Mucosa of descending colon (tissue), 3 donors: ENCODE results near the gene RIPOR2. TPM values are rescaled to one million over a fixed set of nuclear protein-coding genes. Genes with fewer than 3 reads are reported as not detected.

Experiments
- ATAC-seq: fragments of 200-7000 bp; cut with Tn5 transposase; one replicate; pipeline ENCODE4 v1.9.1; 2020; ENCODE audit warnings: mild to moderate bottlenecking, moderate library complexity
- DNase-seq, 3 donors: peaks; one replicate each; pipeline ENCODE4 v3.0.0-alpha.2; 2020
- H3K36me3 ChIP-seq: fragments of 200-600 bp; one replicate; pipeline ENCODE4 v1.8.0; 2021; ENCODE audit warnings: low read depth, mild to moderate bottlenecking
- H3K4me1 ChIP-seq: fragments of 200-600 bp; one replicate; pipeline ENCODE4 v1.8.0; 2021; ENCODE audit warnings: low read depth, mild to moderate bottlenecking
- H3K4me3 ChIP-seq: fragments of 200-600 bp; one replicate; pipeline ENCODE4 v1.8.0; 2021; ENCODE audit warnings: mild to moderate bottlenecking
- H3K9me3 ChIP-seq: fragments of 200-600 bp; one replicate; pipeline ENCODE4 v1.8.0; 2021; ENCODE audit warnings: mild to moderate bottlenecking
- intact Hi-C, 2 donors: fragments of 100-400 bp; cut with DNase I in 1 of 2; cut with micrococcal nuclease in 1 of 2; formaldehyde crosslinking; loops; one replicate each; pipeline versions ENCODE4 v1.11.0 to v1.11.1; 2022; cut with DNase I, micrococcal nuclease
- total RNA-seq, 3 donors: library from RNA; stranded (reverse); fragmentation: NEBNext Ultra II Directional in 2 of 3; extraction: Animal tissue kit (Norgen Biotek cat#: 25700) in 2 of 3; gene quantifications; one replicate each; pipeline versions ENCODE4 v1.2.1 to v1.2.4, GENCODE V29; 2021 to 2023
- TF ChIP-seq, protein P1 (sequence below): fragments of 200-600 bp; IDR thresholded peaks from one replicate; pipeline ENCODE4 v1.8.0; 2022; ENCODE audit warnings: antibody characterized with exemption, mild to moderate bottlenecking
- donor health status: DM: no; HTN: no; CAD: no; lungs with moderate emphysema.
- donor health status: DM: no; HTN: no; CAD: no.
- donor health status: DM: no; HTN: yes; CAD: no.

Gene RIPOR2
- total RNA-seq, 3 donors from 2014 or later = 2.9 to 4.7 (median 4.1) TPM

DNA sequence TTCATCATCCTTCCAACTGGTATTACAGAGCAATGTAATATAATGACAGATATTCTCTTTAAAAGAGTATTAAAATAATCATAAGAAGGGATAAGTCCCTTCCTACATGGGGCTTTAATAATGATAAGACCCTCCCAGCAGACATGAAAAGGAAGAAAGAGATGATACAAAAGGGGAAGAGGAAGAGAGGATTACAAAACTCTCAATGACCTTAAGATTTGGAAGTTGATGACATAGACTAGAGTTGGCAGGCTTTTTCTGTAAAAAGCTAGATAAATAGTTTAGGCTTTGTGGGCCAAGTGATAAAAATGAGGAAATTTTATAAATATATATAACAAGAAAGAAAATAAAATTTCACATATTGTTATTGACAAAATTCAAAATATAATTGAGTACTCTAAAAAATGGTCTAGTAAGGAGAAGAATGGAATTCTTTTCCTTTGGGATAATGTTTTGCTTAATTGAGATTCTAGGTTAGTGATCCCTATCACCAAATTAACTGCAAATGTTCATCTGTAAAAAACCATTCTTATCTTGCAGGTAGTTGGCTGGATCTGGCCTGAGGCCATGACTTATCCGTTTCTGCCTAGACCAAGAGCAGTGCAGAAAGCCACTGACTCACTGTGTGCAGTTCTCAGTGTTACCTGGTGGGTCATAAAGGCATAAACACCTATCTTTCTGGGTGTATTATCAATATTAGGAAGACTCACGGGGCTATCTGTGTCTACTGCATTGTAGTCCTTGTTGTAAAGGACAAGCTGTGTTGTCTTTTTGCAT, 11.0 kb downstream of the RIPOR2 start:
- ATAC-seq = peak; percentile 40

DNA sequence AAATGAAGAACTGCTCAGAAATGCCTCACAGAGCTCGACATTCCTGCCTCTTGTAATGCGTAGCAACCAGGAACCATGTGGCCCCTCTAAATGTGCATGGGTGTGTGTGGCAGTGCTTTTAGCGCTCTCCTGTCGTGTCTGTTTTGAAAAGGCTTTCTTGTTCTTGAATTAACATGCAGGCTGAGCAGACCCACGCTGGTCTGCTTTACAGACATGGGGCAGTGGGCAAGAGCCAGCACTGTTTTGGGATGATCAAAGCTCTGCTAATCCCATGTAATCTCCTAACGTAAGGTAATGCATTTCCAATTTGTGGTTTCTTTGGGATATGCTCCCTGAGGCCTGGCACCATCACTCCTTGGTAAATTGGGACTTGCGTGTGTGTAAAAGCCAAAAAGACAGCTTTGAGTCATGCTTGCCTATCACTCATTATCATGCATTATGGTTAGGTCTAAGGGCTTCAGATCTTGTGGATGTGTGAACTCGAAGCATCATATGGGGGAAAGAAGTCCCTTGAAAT, 11.8 kb downstream of the RIPOR2 start:
- intact Hi-C loops = no loop called here
- ATAC-seq (no peak), DNase-seq (no peak)
- TF ChIP-seq, protein P1, sequence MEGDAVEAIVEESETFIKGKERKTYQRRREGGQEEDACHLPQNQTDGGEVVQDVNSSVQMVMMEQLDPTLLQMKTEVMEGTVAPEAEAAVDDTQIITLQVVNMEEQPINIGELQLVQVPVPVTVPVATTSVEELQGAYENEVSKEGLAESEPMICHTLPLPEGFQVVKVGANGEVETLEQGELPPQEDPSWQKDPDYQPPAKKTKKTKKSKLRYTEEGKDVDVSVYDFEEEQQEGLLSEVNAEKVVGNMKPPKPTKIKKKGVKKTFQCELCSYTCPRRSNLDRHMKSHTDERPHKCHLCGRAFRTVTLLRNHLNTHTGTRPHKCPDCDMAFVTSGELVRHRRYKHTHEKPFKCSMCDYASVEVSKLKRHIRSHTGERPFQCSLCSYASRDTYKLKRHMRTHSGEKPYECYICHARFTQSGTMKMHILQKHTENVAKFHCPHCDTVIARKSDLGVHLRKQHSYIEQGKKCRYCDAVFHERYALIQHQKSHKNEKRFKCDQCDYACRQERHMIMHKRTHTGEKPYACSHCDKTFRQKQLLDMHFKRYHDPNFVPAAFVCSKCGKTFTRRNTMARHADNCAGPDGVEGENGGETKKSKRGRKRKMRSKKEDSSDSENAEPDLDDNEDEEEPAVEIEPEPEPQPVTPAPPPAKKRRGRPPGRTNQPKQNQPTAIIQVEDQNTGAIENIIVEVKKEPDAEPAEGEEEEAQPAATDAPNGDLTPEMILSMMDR = no peak
- no peaks in the 10 kb centered on the region for H3K36me3 ChIP-seq
- H3K4me1 ChIP-seq = no peaks in the 10 kb centered on the region
- no peak overlapping the region for H3K4me3 ChIP-seq
- no peaks in the 10 kb centered on the region for H3K9me3 ChIP-seq

More for the DNA sequence above, 11.0 kb downstream of the RIPOR2 start:
- H3K4me1 ChIP-seq = no peaks in the 10 kb centered on the region
- no peak for DNase-seq
- no peaks in the 10 kb centered on the region for H3K9me3 ChIP-seq
- TF ChIP-seq, protein P1 = no peak
- H3K36me3 ChIP-seq = no peaks in the 10 kb centered on the region
- intact Hi-C loops = no loop called here
- H3K4me3 ChIP-seq = no peak overlapping the region

DNA sequence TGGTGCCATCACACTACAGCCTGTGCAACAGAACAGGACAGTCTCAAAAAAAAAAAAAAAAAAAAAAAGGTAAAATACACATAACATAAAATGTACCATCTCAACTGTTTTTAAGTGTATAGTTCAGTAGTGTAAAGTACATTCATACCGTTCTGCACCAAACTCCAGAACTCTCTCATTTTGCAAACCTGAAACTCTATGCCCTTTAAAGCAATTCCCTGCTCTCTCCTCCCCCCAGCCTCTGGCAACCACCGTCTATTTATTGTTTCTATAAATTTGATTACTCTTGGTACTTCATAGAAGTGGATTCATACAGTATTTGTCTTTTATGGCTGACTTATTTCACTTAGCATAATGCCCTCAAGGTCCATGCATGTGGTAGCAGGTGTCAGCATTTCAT, 12.9 kb downstream of the RIPOR2 start:
- H3K9me3 ChIP-seq = no peaks in the 10 kb centered on the region
- H3K4me1 ChIP-seq = no peaks in the 10 kb centered on the region
- TF ChIP-seq, protein P1 = no peak
- DNase-seq (no peak), ATAC-seq (no peak)
- no peak overlapping the region for H3K4me3 ChIP-seq
- H3K36me3 ChIP-seq = no peaks in the 10 kb centered on the region
- intact Hi-C loops = no loop called here

DNA sequence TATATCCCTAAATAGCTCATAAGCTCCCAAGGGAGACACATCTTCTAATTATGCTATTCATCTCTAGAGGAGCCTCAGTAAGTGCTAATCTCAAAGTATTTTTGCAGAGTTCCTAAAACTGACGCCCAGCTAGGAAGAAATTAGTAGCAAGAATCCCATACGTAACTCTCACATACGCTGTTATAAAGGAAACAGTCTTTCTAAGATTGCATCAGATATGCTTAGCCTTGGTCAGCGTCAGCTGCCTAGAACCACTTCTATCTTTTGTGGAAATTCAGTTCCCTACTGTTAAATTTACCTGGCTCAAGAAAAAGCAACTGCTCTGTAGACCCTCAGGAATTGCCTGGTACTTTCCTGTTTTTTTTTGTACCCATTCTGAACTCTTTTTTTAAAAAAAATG, 13.6 kb downstream of the RIPOR2 start:
- Histone ChIP-seq H3K36me3 (no peaks in the 10 kb centered on the region), H3K4me1 (no peaks in the 10 kb centered on the region), H3K9me3 (no peaks in the 10 kb centered on the region), H3K4me3 (no peak overlapping the region)
- DNase-seq (no peak), ATAC-seq (no peak)
- intact Hi-C loops = no loop called here
- TF ChIP-seq, protein P1 = no peak

DNA sequence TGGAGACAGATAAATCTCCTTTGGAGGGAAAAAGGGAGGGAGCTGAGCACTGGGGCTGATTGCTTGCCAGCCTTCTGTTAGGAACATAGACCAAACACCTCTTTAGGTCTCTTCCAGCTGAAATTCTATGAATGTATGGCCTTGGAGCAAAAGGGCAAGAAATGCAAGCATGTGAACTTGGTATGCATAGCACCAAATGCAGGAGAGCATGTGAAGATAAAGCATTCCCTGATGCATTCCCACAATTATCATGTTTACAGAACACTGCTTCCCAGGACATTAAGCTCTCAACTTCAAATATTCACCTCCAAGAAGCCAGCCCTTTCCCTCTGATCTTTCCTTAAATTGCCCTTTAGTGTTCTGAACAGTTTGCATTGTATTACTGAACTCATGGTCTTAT, 15.6 kb downstream of the RIPOR2 start:
- H3K4me3 ChIP-seq = no peak overlapping the region
- intact Hi-C loops = no loop called here
- DNase-seq (no peak), ATAC-seq (no peak)
- H3K9me3 ChIP-seq = no peaks in the 10 kb centered on the region
- H3K4me1 ChIP-seq = no peaks in the 10 kb centered on the region
- no peaks in the 10 kb centered on the region for H3K36me3 ChIP-seq
- TF ChIP-seq, protein P1 = no peak
